ENCODE data around the gene IL17RE. TPM values are rescaled to one million over a fixed set of nuclear protein-coding genes. Genes with fewer than 3 reads are reported as not detected.

Gene IL17RE
- total RNA-seq, 1 donor from 2014 or later, result 21.5 TPM

DNA sequence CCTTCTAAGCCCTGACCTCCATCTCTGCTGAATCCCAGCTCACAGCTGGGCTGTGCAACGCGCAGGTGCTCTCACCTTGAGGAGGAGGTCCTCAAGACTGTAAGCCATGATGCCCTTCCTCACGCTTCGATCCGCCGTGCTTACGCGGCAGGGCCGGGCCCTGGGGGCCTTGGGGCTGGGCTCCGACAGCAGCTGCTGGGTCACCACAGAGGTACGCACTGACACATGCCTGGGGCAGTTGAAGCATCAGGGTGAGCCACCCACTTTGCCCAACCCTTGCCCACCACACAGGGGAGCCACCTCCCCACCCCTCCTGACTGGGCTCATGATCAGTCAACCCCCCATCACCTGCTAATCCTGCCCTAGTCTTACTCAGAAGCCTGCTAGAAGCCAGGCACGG lies 25.7 kb upstream of the IL17RE start:
- no peak for ATAC-seq
- intact Hi-C loops (cut with DNase I), result no loop called here
- Histone ChIP-seq H3K4me1 (no peaks in the 10 kb centered on the region), H3K36me3 (no peaks in the 10 kb centered on the region), H3K27ac (no peak overlapping the region), H3K4me3 (no peak overlapping the region), H3K9me3 (no peaks in the 10 kb centered on the region), H3K27me3 (ENCODE audit: low read depth) (no peaks in the 10 kb centered on the region)
- no peak for TF ChIP-seq CTCF (IDR thresholded peaks at IDR 0.05)
- no peak for DNase-seq

DNA sequence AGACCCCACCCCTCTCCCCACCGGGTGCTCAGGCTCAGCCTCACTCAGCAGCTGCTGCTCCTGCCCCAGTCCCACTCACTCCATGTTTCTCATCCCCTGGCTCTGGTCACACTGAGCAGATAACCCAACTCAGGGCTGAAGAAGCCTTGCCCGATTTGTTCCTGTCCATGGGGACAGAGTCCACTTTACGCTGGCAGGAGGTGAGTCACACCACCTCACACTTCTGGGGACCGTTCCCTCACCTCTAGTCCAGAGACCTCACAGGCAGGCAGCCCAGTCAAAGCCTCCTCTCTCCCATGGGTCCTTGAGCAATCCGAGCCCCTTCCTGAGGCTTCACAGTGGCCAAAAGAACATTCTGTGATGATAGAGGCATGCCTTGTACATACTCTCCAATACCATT lies 23.9 kb upstream of the IL17RE start:
- DNase-seq, result no peak
- ATAC-seq, result no peak
- TF ChIP-seq CTCF (IDR thresholded peaks at IDR 0.05), result no peak

GRCh38 chr3:9879830-9880549 lies 22.7 kb upstream of the IL17RE start, which contains the start of gene CIDEC:
TSS of gene CIDEC (minus strand) at chr3:9880253. CDS start at chr3:9878486, 1,767 bp downstream.
- Histone ChIP-seq H3K4me3 (no peak within 1 kb of the TSS), H3K27ac (no peak within 1 kb of the TSS), H3K36me3 (no peaks in the 10 kb centered on the region), H3K27me3 (ENCODE audit: low read depth) (no peaks in the 10 kb centered on the region), H3K9me3 (no peaks in the 10 kb centered on the region), H3K4me1 (no peaks in the 10 kb centered on the region)
- DNase-seq, result no peak
- TF ChIP-seq CTCF (IDR thresholded peaks at IDR 0.05), result no peak
- no peak for ATAC-seq
- intact Hi-C loops (cut with DNase I), result no loop called here

More for the DNA sequence above, 23.9 kb upstream of the IL17RE start:
- no peaks in the 10 kb centered on the region for H3K9me3 ChIP-seq
- H3K27me3 ChIP-seq (ENCODE audit: low read depth), result no peaks in the 10 kb centered on the region
- H3K4me1 ChIP-seq, result no peaks in the 10 kb centered on the region
- H3K4me3 ChIP-seq, result no peak overlapping the region
- intact Hi-C loops (cut with DNase I), result no loop called here
- H3K27ac ChIP-seq, result no peak overlapping the region
- H3K36me3 ChIP-seq, result no peaks in the 10 kb centered on the region

DNA sequence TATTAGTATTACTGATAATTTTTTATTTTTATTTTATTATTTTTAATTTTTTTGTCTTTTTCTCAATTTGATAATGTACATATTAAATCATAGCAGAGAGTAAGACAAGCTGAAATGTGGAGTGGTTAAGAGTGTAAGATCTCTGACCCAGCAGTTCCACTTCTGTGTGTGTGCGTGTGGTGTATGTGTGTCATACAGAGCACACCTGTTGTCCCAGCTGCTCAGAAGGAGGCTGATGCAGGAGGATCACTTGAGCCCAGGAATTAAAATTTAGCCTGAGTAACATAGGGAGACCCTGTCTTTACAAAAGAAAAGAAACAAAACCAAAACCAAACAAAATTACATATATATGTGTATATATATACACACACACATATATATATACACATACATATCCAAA lies 21.2 kb upstream of the IL17RE start:
- DNase-seq, result no peak
- no peaks in the 10 kb centered on the region for H3K4me1 ChIP-seq
- no peak for TF ChIP-seq CTCF (IDR thresholded peaks at IDR 0.05)
- no peaks in the 10 kb centered on the region for H3K27me3 ChIP-seq (ENCODE audit: low read depth)
- no peak for ATAC-seq
- H3K9me3 ChIP-seq, result no peaks in the 10 kb centered on the region
- H3K4me3 ChIP-seq, result no peak overlapping the region
- H3K36me3 ChIP-seq, result no peaks in the 10 kb centered on the region
- H3K27ac ChIP-seq, result no peak overlapping the region
- intact Hi-C loops (cut with DNase I), result no loop called here

DNA sequence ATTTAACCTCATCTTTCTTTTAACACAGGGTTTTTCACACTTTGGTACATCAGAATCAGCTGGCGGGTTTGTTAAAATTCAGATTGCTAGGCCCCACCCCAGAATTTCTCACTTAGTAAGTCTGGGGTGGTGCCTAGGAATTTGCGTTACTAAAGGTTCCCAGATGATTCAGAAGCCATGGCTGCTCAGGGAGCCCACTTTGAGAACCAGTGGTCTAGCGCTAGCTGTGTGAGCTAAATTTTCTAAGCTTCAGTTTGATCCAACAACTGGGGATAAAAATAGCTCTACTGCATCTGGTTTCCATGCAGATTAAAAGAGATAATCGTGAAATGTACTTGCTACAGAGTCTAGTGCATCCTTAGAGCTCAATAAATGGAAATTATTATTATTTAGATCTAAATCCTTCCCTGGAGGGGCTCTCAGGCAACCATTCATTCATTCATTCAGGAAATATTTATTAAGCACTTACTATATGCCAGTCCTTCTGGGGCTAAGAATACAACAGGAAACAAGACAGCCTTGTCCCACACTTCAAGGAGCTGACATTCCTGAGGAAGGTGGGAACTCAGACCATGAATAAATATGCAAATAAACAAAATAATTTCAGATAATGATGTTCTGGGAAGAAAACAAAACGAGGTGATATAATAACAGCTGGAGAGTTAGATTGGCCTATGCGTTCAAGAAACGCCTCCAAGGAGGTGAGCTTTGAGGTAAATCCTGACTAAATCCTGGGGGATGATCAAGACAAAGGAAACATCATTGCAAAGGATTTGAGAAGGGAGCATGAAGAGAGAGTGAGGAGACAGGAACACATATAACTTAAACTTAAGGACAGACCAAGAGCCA lies 18.7 kb upstream of the IL17RE start:
- H3K27me3 ChIP-seq (ENCODE audit: low read depth), result no peaks in the 10 kb centered on the region
- intact Hi-C loops (cut with DNase I), result no loop called here
- no peak for ATAC-seq
- DNase-seq, result no peak
- H3K27ac ChIP-seq, result no peak overlapping the region
- no peak overlapping the region for H3K4me3 ChIP-seq
- no peaks in the 10 kb centered on the region for H3K9me3 ChIP-seq
- TF ChIP-seq CTCF (IDR thresholded peaks at IDR 0.05), result no peak
- no peaks in the 10 kb centered on the region for H3K4me1 ChIP-seq
- no peaks in the 10 kb centered on the region for H3K36me3 ChIP-seq

Measured in lower lobe of right lung (tissue), 2 donors.